ENCODE data around the gene CDC25C.

CDC25C gene

GRCh38 chr5:138339464-138339863 lies 7.9 kb upstream of the CDC25C start:
- Histone ChIP-seq H3K9me3 (ENCODE audit: severe bottlenecking) (no peaks in the 10 kb centered on the region), H3K27me3 (ENCODE audit: insufficient read depth, poor library complexity, severe bottlenecking) (no peaks in the 10 kb centered on the region), H3K27ac (ENCODE audit: poor library complexity, severe bottlenecking) (peak overlapping the region; percentile 43), H3K4me3 (ENCODE audit: severe bottlenecking) (peak overlapping the region; percentile 52), H3K36me3 (ENCODE audit: low read depth) (peaks cover 44% of the 10 kb centered on the region), H3K4me1 (ENCODE audit: insufficient read depth, poor library complexity, severe bottlenecking) (no peaks in the 10 kb centered on the region)
- DNase-seq (ENCODE audit: low spot score): no peak
- ATAC-seq (ENCODE audit: low read depth): no peak
- TF ChIP-seq CTCF (IDR thresholded peaks at IDR 0.05; ENCODE audit: poor library complexity, severe bottlenecking): no peak

GRCh38 chr5:138339091-138339456 lies 7.5 kb upstream of the CDC25C start:
- DNase-seq (ENCODE audit: low spot score) (no peak), ATAC-seq (ENCODE audit: low read depth) (0 out of 3 replicates have a peak, but pooled peaks have one; percentile 2)
- Histone ChIP-seq H3K36me3 (ENCODE audit: low read depth) (peaks cover 40% of the 10 kb centered on the region), H3K9me3 (ENCODE audit: severe bottlenecking) (no peaks in the 10 kb centered on the region), H3K4me1 (ENCODE audit: insufficient read depth, poor library complexity, severe bottlenecking) (no peaks in the 10 kb centered on the region), H3K27me3 (ENCODE audit: insufficient read depth, poor library complexity, severe bottlenecking) (no peaks in the 10 kb centered on the region), H3K4me3 (ENCODE audit: severe bottlenecking) (peak overlapping the region; percentile 52), H3K27ac (ENCODE audit: poor library complexity, severe bottlenecking) (peak overlapping the region; percentile 43)
- TF ChIP-seq CTCF (IDR thresholded peaks at IDR 0.05; ENCODE audit: poor library complexity, severe bottlenecking): no peak

GRCh38 chr5:138338411-138339090 lies 6.9 kb upstream of the CDC25C start:
- Histone ChIP-seq H3K36me3 (ENCODE audit: low read depth) (peaks cover 35% of the 10 kb centered on the region), H3K27ac (ENCODE audit: poor library complexity, severe bottlenecking) (peak overlapping the region; percentile 43), H3K4me3 (ENCODE audit: severe bottlenecking) (peak overlapping the region; percentile 52), H3K4me1 (ENCODE audit: insufficient read depth, poor library complexity, severe bottlenecking) (no peaks in the 10 kb centered on the region), H3K27me3 (ENCODE audit: insufficient read depth, poor library complexity, severe bottlenecking) (no peaks in the 10 kb centered on the region), H3K9me3 (ENCODE audit: severe bottlenecking) (no peaks in the 10 kb centered on the region)
- TF ChIP-seq CTCF (IDR thresholded peaks at IDR 0.05; ENCODE audit: poor library complexity, severe bottlenecking): no peak
- DNase-seq (ENCODE audit: low spot score): no peak
- ATAC-seq (ENCODE audit: low read depth): peak; percentile 0; the same call in 1 of the 3 replicates

- peak; percentile 93 for DNase-seq (ENCODE audit: low spot score)
- H3K27ac ChIP-seq (ENCODE audit: poor library complexity, severe bottlenecking): peak within 1 kb of the TSS; percentile 43
- no peak for TF ChIP-seq CTCF (IDR thresholded peaks at IDR 0.05; ENCODE audit: poor library complexity, severe bottlenecking)
These were observed 6.2 kb upstream of the CDC25C start, which contains the start of gene FAM53C for GRCh38 chr5:138337685-138338410. FAM53C (plus strand) TSS chr5:138338266; CDS start chr5:138341336, 3,070 bp downstream.

More at GRCh38 chr5:138337685-138338410, 6.2 kb upstream of the CDC25C start, which contains the start of gene FAM53C:
- Histone ChIP-seq H3K4me3 (ENCODE audit: severe bottlenecking) (peak within 1 kb of the TSS; percentile 52), H3K27me3 (ENCODE audit: insufficient read depth, poor library complexity, severe bottlenecking) (no peaks in the 10 kb centered on the region), H3K36me3 (ENCODE audit: low read depth) (peaks cover 30% of the 10 kb centered on the region), H3K9me3 (ENCODE audit: severe bottlenecking) (no peaks in the 10 kb centered on the region), H3K4me1 (ENCODE audit: insufficient read depth, poor library complexity, severe bottlenecking) (no peaks in the 10 kb centered on the region)
- peak; percentile 91 for ATAC-seq (ENCODE audit: low read depth)
